GM23248 (cell line): Measurements from ENCODE around the gene MAP1B. TPM values are rescaled to one million over a fixed set of nuclear protein-coding genes. Genes with fewer than 3 reads are reported as not detected.
A peak's percentile ranks its signal among the peaks of the same experiment; 100 is the strongest.

Experiments
- DNase-seq: peaks from one replicate; pipeline ENCODE4 v3.0.0-alpha.2; 2015
- H2AFZ ChIP-seq: fragments of 200-600 bp; sonication (generic); 2 replicates; pipeline ENCODE4 v1.6.1; 2016; ENCODE audit warnings: antibody characterized with exemption
- H3F3A ChIP-seq: fragments of 200-600 bp; sonication (generic); 2 replicates; pipeline ENCODE4 v1.6.1; 2016; ENCODE audit warnings: mild to moderate bottlenecking, antibody characterized with exemption, mixed run types; ENCODE audit not compliant: insufficient read depth
- H3K27ac ChIP-seq: fragments of 200-600 bp; sonication (generic); 2 replicates; pipeline ENCODE4 v1.5.1; 2016; ENCODE audit warnings: mild to moderate bottlenecking
- H3K27me3 ChIP-seq: fragments of 200-600 bp; sonication (generic); replicated peaks from 2 replicates; pipeline ENCODE4 v1.6.1; 2016; ENCODE audit warnings: mild to moderate bottlenecking; ENCODE audit not compliant: insufficient read depth
- H3K36me3 ChIP-seq: fragments of 200-600 bp; sonication (generic); 2 replicates; pipeline ENCODE4 v1.6.1; 2016; ENCODE audit warnings: low read depth, mild to moderate bottlenecking
- H3K4me1 ChIP-seq: fragments of 200-600 bp; sonication (generic); 2 replicates; pipeline ENCODE4 v1.6.1; 2016; ENCODE audit warnings: mild to moderate bottlenecking; ENCODE audit not compliant: insufficient read depth
- H3K4me2 ChIP-seq: fragments of 200-600 bp; sonication (generic); one replicate; pipeline ENCODE4 v1.6.1; 2016; ENCODE audit warnings: mild to moderate bottlenecking; ENCODE audit not compliant: unreplicated experiment
- H3K4me3 ChIP-seq: fragments of 200-600 bp; sonication (generic); 2 replicates; pipeline ENCODE4 v1.5.1; 2016; ENCODE audit warnings: mild to moderate bottlenecking
- H3K79me2 ChIP-seq: fragments of 200-600 bp; sonication (generic); 2 replicates; pipeline ENCODE4 v1.6.1; 2016; ENCODE audit warnings: mild to moderate bottlenecking; ENCODE audit not compliant: insufficient read depth
- H3K9ac ChIP-seq: fragments of 200-600 bp; sonication (generic); 2 replicates; pipeline ENCODE4 v1.6.1; 2016; ENCODE audit warnings: mild to moderate bottlenecking
- H3K9me2 ChIP-seq: fragments of 200-600 bp; sonication (generic); 2 replicates; pipeline ENCODE4 v1.6.1; 2016; ENCODE audit warnings: mixed run types, mild to moderate bottlenecking, moderate library complexity; ENCODE audit not compliant: insufficient read depth
- H3K9me3 ChIP-seq: fragments of 200-600 bp; sonication (generic); one replicate; pipeline ENCODE4 v1.6.1; 2017; ENCODE audit warnings: low read depth
- H4K20me1 ChIP-seq: fragments of 200-600 bp; sonication (generic); 2 replicates; pipeline ENCODE4 v1.6.0; 2016; ENCODE audit not compliant: insufficient read depth
- EZH2 ChIP-seq: fragments of 200-600 bp; sonication (generic); IDR thresholded peaks from 2 replicates; pipeline ENCODE4 v1.6.1; 2018; ENCODE audit warnings: antibody characterized with exemption, mild to moderate bottlenecking; ENCODE audit not compliant: insufficient read depth, poor library complexity, severe bottlenecking
- EZH2phosphoT487 ChIP-seq: fragments of 200-600 bp; sonication (generic); IDR thresholded peaks from 2 replicates; pipeline ENCODE4 v1.6.1; 2018; ENCODE audit warnings: antibody characterized with exemption, moderate library complexity, mild to moderate bottlenecking, low read depth; ENCODE audit not compliant: insufficient read depth
- WGBS, 2 experiments: methylation state at CpG; one replicate each; pipeline ENCODE4 v1.1.6; 2015 to 2017; ENCODE audit warnings: low lambda C conversion rate in 2 of 2, low coverage in 1 of 2; ENCODE audit errors: missing lambda C conversion rate in 2 of 2; 5-methylcytosine and 5-hydroxymethylcytosine counted together
- in situ Hi-C: fragments of 300-500 bp; cut with MboI; formaldehyde crosslinking; loops from 2 replicates; pipeline ENCODE4 v1.15.0; 2020
- polyA plus RNA-seq: library from polyadenylated mRNA; unstranded; fragments of >200 nt; fragmentation: Nextera tagmentation; extraction: Ambion mirVana; gene quantifications from 2 replicates; pipeline ENCODE4 v1.2.1, GENCODE V29; 2016
- total RNA-seq: library from RNA; depleted of rRNA; stranded (reverse); fragments of >200 nt; shearing (Covaris generic); gene quantifications from 2 replicates; pipeline ENCODE4 v1.2.3, GENCODE V29; 2014

Gene MAP1B
- total and polyA plus RNA-seq, 2 experiments from 2014 or later: 149 to 267 TPM

DNA sequence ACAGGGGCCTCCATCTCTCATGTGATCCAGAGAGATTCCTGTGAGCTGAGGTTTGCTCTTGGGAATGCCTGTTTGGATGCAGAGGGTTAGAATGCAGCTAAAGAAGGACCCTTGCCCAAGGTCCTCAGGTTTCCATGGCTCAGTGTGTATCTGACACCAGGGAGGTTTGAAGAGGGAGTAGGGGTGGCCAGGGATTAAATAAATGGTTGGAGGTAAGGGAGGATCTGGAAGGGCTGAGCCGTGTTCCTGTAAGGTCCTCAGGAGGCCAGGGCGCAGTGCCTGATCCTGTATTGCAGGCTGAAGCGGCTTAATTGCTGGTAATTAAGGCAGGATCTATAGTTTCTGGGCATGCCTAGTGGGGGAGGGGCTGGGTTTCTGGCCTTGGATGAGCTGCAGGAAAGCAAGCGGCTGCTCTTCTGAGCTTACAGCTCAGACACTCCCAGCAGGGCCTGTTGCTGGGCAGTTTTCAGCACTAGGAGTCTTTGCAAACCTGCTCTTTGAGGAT is 41.5 kb upstream of the MAP1B start:
- in situ Hi-C loops: no loop called here
- Histone ChIP-seq H2AFZ (no peak overlapping the region), H3K4me1 (peaks cover 35% of the 10 kb centered on the region), H3K27ac (no peak overlapping the region), H4K20me1 (no peaks in the 10 kb centered on the region), H3K9me3 (no peaks in the 10 kb centered on the region), H3K9me2 (no peaks in the 10 kb centered on the region), H3K36me3 (no peaks in the 10 kb centered on the region), H3K4me3 (no peak overlapping the region), H3F3A (peaks cover 26% of the 10 kb centered on the region), H3K79me2 (no peaks in the 10 kb centered on the region), H3K4me2 (peak overlapping the region; percentile 67), H3K27me3 (0 out of 2 replicates have a peak, but pooled peaks cover 12% of the 10 kb centered on the region), H3K9ac (no peak overlapping the region)
- DNase-seq: peak; percentile 49
- 80 to 85% methylated on average over 4 of the region's 4 CpGs for WGBS, 2 experiments
- TF ChIP-seq EZH2: no peak
- no peak for TF ChIP-seq EZH2phosphoT487

DNA sequence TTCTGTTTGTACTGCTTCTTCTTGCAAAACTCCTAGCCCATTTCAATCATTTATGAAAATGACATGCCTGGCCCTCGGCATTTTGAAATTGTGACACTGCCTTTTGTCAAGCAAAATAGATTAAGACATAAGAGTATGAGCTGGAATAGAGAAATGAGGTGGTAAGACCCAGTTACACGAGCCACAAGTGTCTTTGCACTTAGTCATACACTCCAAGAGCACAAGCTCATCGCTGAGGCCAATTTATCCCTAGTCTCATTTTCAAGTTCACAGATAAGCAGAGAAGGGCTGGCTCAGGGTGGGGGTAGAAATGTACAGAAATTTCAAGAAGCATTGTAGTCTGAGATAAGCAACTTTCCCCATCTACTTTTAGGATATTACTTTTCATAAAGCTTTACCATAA is 40.6 kb upstream of the MAP1B start:
- H3K27ac ChIP-seq: peak overlapping the region; percentile 85
- H3K36me3 ChIP-seq: no peaks in the 10 kb centered on the region
- no peaks in the 10 kb centered on the region for H3K79me2 ChIP-seq
- H3K27me3 ChIP-seq: 0 out of 2 replicates have a peak, but pooled peaks cover 5% of the 10 kb centered on the region
- WGBS, 2 experiments: 1 to 3% methylated on average over 3 of the region's 3 CpGs
- peak overlapping the region; percentile 67 for H3K4me2 ChIP-seq
- H3F3A ChIP-seq: peaks cover 26% of the 10 kb centered on the region
- in situ Hi-C loops: no loop called here
- H3K9me2 ChIP-seq: no peaks in the 10 kb centered on the region
- peaks cover 35% of the 10 kb centered on the region for H3K4me1 ChIP-seq
- H3K9ac ChIP-seq: peak overlapping the region; percentile 48
- no peak overlapping the region for H2AFZ ChIP-seq
- TF ChIP-seq EZH2phosphoT487 (0 out of 2 replicates have a peak, but pooled peaks have one; percentile 55), EZH2 (no peak)
- DNase-seq: peak; percentile 92
- no peaks in the 10 kb centered on the region for H3K9me3 ChIP-seq
- no peaks in the 10 kb centered on the region for H4K20me1 ChIP-seq
- H3K4me3 ChIP-seq: peak overlapping the region; percentile 33

DNA sequence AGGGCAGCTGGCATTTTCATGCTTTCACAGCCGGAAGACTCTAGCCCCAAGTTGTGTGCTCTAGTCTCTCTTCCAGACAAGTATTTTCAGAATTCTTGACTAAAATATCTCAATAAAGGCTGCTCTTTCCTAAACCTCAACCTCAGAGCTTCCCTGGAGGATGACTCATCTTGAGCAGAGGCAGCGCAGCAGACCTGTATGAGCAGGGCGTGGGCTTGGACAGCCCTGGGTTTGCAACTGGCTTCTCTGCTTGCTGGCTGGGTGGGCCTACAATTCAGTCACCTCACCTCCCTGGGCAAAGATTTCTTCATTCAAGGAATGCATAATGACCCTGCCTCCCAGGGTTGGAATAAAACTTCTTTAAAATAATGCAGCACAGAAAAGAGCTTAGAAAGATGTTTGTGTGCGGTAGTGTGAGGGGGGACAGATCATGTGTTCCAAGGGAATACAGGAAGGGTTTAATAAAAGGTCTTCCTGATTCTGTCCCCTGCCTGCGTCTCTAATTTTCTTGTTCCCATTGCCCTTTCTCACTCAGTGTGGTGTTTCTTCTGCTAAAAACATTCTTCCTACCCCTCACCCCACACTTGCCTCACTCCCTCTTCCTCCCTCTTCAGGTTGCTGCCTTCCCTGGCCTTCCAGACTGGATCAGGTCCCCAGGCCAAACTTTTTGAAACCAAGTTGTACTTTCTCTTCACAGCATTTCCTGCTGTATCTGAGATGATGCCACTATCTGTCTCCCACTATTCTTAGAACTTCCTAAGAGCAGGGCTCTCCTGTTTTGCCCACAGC is 39.4 kb upstream of the MAP1B start:
- 43 to 48% methylated on average over 5 of the region's 5 CpGs for WGBS, 2 experiments
- Histone ChIP-seq H3F3A (peaks cover 26% of the 10 kb centered on the region), H3K27ac (peak overlapping the region; percentile 85), H3K36me3 (no peaks in the 10 kb centered on the region), H4K20me1 (no peaks in the 10 kb centered on the region), H3K79me2 (no peaks in the 10 kb centered on the region), H3K9me2 (no peaks in the 10 kb centered on the region), H2AFZ (no peak overlapping the region), H3K27me3 (0 out of 2 replicates have a peak, but pooled peaks cover 5% of the 10 kb centered on the region), H3K9me3 (no peaks in the 10 kb centered on the region), H3K4me2 (peak overlapping the region; percentile 67), H3K4me1 (peaks cover 35% of the 10 kb centered on the region), H3K9ac (peak overlapping the region; percentile 48), H3K4me3 (peak overlapping the region; percentile 33)
- DNase-seq: peak; percentile 94
- TF ChIP-seq EZH2: no peak
- in situ Hi-C loops: no loop called here

DNA sequence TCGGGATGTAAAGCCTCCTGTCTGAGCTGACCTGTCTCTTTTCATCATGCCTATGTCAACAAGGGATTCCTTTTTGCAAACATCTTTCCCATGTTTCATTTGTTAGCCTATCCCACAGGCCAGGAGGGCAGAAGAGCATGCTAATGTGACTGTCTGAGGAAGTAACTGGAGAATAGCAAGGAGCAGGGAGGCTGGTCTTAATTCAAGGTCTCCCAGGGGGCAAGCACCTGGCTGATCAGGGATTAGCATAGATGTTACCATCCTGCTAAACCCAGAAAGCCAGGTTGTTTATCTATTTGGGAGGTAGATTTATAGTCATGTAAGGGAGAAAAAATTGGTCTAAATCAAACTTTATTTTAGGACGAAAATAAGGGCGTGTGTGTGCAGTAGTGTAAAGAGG is 36.7 kb upstream of the MAP1B start:
- TF ChIP-seq EZH2phosphoT487: no peak
- H3K27ac ChIP-seq: no peak overlapping the region
- peaks cover 29% of the 10 kb centered on the region for H3K4me1 ChIP-seq
- H3K4me3 ChIP-seq: no peak overlapping the region
- H3K27me3 ChIP-seq: no peaks in the 10 kb centered on the region
- no peaks in the 10 kb centered on the region for H4K20me1 ChIP-seq
- no peaks in the 10 kb centered on the region for H3K9me3 ChIP-seq
- H2AFZ ChIP-seq: no peak overlapping the region
- H3K79me2 ChIP-seq: no peaks in the 10 kb centered on the region
- in situ Hi-C loops: no loop called here
- no peaks in the 10 kb centered on the region for H3K36me3 ChIP-seq
- H3K9ac ChIP-seq: no peak overlapping the region
- no peak overlapping the region for H3K4me2 ChIP-seq
- DNase-seq: no peak
- no peaks in the 10 kb centered on the region for H3K9me2 ChIP-seq
- 67 to 69% methylated on average over 3 of the region's 3 CpGs for WGBS, 2 experiments
- H3F3A ChIP-seq: peaks cover 26% of the 10 kb centered on the region
